Fibroblast of villous mesenchyme (primary cell): ENCODE results near the gene SOD1. TPM values are rescaled to one million over a fixed set of nuclear protein-coding genes. Genes with fewer than 3 reads are reported as not detected.
A peak's percentile ranks its signal among the peaks of the same experiment; 100 is the strongest.
"Not testable (repeated sequence)": the region's sequence is repeated elsewhere in the genome, so short reads cannot be mapped to it uniquely, and the experiment has no call there.

Source experiments
- DNase-seq: peaks from one replicate; pipeline ENCODE4 v3.0.0-alpha.2; 2010; ENCODE audit warnings: low read depth
- H3K4me3 ChIP-seq: 2 replicates; pipeline ENCODE4 v1.5.1; 2011; ENCODE audit warnings: low read depth, mild to moderate bottlenecking, low read length
- CTCF ChIP-seq: IDR thresholded peaks from 2 replicates; pipeline ENCODE4 v1.5.1; 2012; ENCODE audit warnings: low read depth, mild to moderate bottlenecking, low read length; ENCODE audit not compliant: insufficient read depth
- total RNA-seq: library from RNA; depleted of rRNA; stranded (reverse); fragments of >200 nt; gene quantifications from 2 replicates; pipeline ENCODE4 v1.2.3, GENCODE V29; 2012

The SOD1 gene
- total RNA-seq, 1 donor: 234 TPM

- TF ChIP-seq CTCF: no peak
- no peak overlapping the region for H3K4me3 ChIP-seq
- DNase-seq: no peak
These were observed 37.1 kb upstream of the SOD1 start for GRCh38 chr21:31622397-31622796.

GRCh38 chr21:31623664-31624063, 35.8 kb upstream of the SOD1 start:
- no peak for TF ChIP-seq CTCF
- no peak overlapping the region for H3K4me3 ChIP-seq

GRCh38 chr21:31624181-31624580, 35.3 kb upstream of the SOD1 start:
- no peak for TF ChIP-seq CTCF
- no peak overlapping the region for H3K4me3 ChIP-seq
- no peak for DNase-seq

More at GRCh38 chr21:31623664-31624063, 35.8 kb upstream of the SOD1 start:
- DNase-seq: no peak

- H3K4me3 ChIP-seq: no peak overlapping the region
- TF ChIP-seq CTCF: no peak
- DNase-seq: no peak
These were observed 34.5 kb upstream of the SOD1 start for GRCh38 chr21:31624961-31625491.

- TF ChIP-seq CTCF: no peak
- no peak overlapping the region for H3K4me3 ChIP-seq
- DNase-seq: peak; percentile 80
These were observed 29.4 kb upstream of the SOD1 start for GRCh38 chr21:31629972-31630711.

- DNase-seq: not testable (repeated sequence)
These were observed 27.6 kb upstream of the SOD1 start for GRCh38 chr21:31631881-31632280.

GRCh38 chr21:31634993-31635392, 24.5 kb upstream of the SOD1 start:
- DNase-seq: no peak
- H3K4me3 ChIP-seq: no peak overlapping the region
- no peak for TF ChIP-seq CTCF

More at GRCh38 chr21:31631881-31632280, 27.6 kb upstream of the SOD1 start:
- not testable (repeated sequence) for H3K4me3 ChIP-seq
